ENCODE results near the gene CDK5RAP2. TPM values are rescaled to one million over a fixed set of nuclear protein-coding genes. Genes with fewer than 3 reads are reported as not detected.
A peak's percentile ranks its signal among the peaks of the same experiment; 100 is the strongest.

Gene CDK5RAP2
- total RNA-seq, 1 donor from 2014 or later: 54.5 TPM

- no peak for DNase-seq (ENCODE audit: extremely low spot score in 2 of 2)
- TF ChIP-seq POLR2A (IDR thresholded peaks at IDR 0.05) (no peak), CTCF (IDR thresholded peaks at IDR 0.05) (no peak), POLR2AphosphoS5 (IDR thresholded peaks at IDR 0.05; ENCODE audit: insufficient read depth in 1 of 2, low read depth in 1 of 2) (no peak)
- no peak overlapping the region for H3K4me3 ChIP-seq
- intact Hi-C loops (cut with DNase I): no loop called here
- H3K27ac ChIP-seq: no peak overlapping the region
- peaks cover 0 to 37% of the 10 kb centered on the region in 2 donors for H3K36me3 ChIP-seq
- no peaks in the 10 kb centered on the region for H3K9me3 ChIP-seq
- H3K4me1 ChIP-seq: peaks cover 4% of the 10 kb centered on the region
- no peaks in the 10 kb centered on the region for H3K27me3 ChIP-seq
Observed at GRCh38 chr9:120485788-120486187, 94.2 kb downstream of the CDK5RAP2 start.

GRCh38 chr9:120484162-120484561 lies 95.8 kb downstream of the CDK5RAP2 start:
- peaks cover 11% of the 10 kb centered on the region for H3K4me1 ChIP-seq
- TF ChIP-seq CTCF (IDR thresholded peaks at IDR 0.05) (no peak), POLR2AphosphoS5 (IDR thresholded peaks at IDR 0.05; ENCODE audit: insufficient read depth in 1 of 2, low read depth in 1 of 2) (no peak), POLR2A (IDR thresholded peaks at IDR 0.05) (no peak)
- intact Hi-C loops (cut with DNase I): no loop called here
- H3K4me3 ChIP-seq: no peak overlapping the region
- no peaks in the 10 kb centered on the region for H3K27me3 ChIP-seq
- H3K27ac ChIP-seq: no peak overlapping the region
- H3K9me3 ChIP-seq: no peaks in the 10 kb centered on the region
- DNase-seq (ENCODE audit: extremely low spot score in 2 of 2): no peak
- H3K36me3 ChIP-seq: peaks cover 0 to 37% of the 10 kb centered on the region in 2 donors

- no peaks in the 10 kb centered on the region for H3K9me3 ChIP-seq
- H3K36me3 ChIP-seq: peaks cover 0 to 33% of the 10 kb centered on the region in 2 donors
- H3K27ac ChIP-seq: no peak overlapping the region
- peaks cover 20% of the 10 kb centered on the region for H3K4me1 ChIP-seq
- intact Hi-C loops (cut with DNase I): no loop called here
- no peaks in the 10 kb centered on the region for H3K27me3 ChIP-seq
- DNase-seq (ENCODE audit: extremely low spot score in 2 of 2): no peak
- TF ChIP-seq POLR2AphosphoS5 (IDR thresholded peaks at IDR 0.05; ENCODE audit: insufficient read depth in 1 of 2, low read depth in 1 of 2) (no peak), CTCF (IDR thresholded peaks at IDR 0.05) (no peak), POLR2A (IDR thresholded peaks at IDR 0.05) (no peak)
- no peak overlapping the region for H3K4me3 ChIP-seq
Observed at GRCh38 chr9:120482424-120483186, 97.4 kb downstream of the CDK5RAP2 start.

- Histone ChIP-seq H3K4me1 (peaks cover 22% of the 10 kb centered on the region), H3K36me3 (peaks cover 0 to 28% of the 10 kb centered on the region in 2 donors), H3K27me3 (no peaks in the 10 kb centered on the region), H3K27ac (no peak overlapping the region), H3K9me3 (no peaks in the 10 kb centered on the region), H3K4me3 (no peak overlapping the region)
- no peak for DNase-seq (ENCODE audit: extremely low spot score in 2 of 2)
- intact Hi-C loops (cut with DNase I): no loop called here
- TF ChIP-seq CTCF (IDR thresholded peaks at IDR 0.05): no peak
- TF ChIP-seq POLR2A (IDR thresholded peaks at IDR 0.05): no peak
- TF ChIP-seq POLR2AphosphoS5 (IDR thresholded peaks at IDR 0.05; ENCODE audit: insufficient read depth in 1 of 2, low read depth in 1 of 2): no peak
Observed at GRCh38 chr9:120481846-120482245, 98.1 kb downstream of the CDK5RAP2 start.

GRCh38 chr9:120481248-120481647 lies 98.7 kb downstream of the CDK5RAP2 start:
- Histone ChIP-seq H3K27me3 (no peaks in the 10 kb centered on the region), H3K36me3 (peaks cover 0 to 28% of the 10 kb centered on the region in 2 donors), H3K4me3 (no peak overlapping the region), H3K27ac (peak overlapping the region; percentile 36), H3K4me1 (peaks cover 22% of the 10 kb centered on the region), H3K9me3 (no peaks in the 10 kb centered on the region)
- intact Hi-C loops (cut with DNase I): no loop called here
- no peak for DNase-seq (ENCODE audit: extremely low spot score in 2 of 2)
- TF ChIP-seq CTCF (IDR thresholded peaks at IDR 0.05) (no peak), POLR2AphosphoS5 (IDR thresholded peaks at IDR 0.05; ENCODE audit: insufficient read depth in 1 of 2, low read depth in 1 of 2) (no peak), POLR2A (IDR thresholded peaks at IDR 0.05) (no peak)

Data from vagina (tissue), 2 donors.